ENCODE measurements around the gene ARL6IP4.
"Not testable (repeated sequence)": the region's sequence is repeated elsewhere in the genome, so short reads cannot be mapped to it uniquely, and the experiment has no call there.

The ARL6IP4 gene

DNA sequence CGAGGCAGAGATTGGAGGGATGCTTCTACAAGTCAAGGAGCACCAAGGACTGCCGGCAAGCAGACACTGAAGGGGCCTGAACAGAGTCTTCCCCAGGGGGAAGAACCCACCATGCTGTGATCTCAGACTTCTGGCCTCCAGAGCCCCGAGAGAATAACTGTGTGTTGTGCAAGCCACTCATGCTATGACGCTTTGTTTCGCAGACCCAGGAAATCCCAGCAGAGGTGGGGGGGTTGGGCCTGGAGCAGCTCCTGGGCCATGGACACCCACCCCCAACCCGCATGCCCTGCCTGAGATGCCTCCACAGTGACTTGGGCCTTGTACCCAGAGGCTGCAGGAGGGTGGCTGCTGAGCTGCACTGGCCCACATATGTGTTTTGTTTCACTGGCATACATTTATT is 31.2 kb downstream of the ARL6IP4 start:
- DNase-seq (ENCODE audit: low read depth), result no peak

GRCh38 chr12:123013185-123014095 is 33.0 kb downstream of the ARL6IP4 start:
- DNase-seq (ENCODE audit: low read depth), result no peak

DNA sequence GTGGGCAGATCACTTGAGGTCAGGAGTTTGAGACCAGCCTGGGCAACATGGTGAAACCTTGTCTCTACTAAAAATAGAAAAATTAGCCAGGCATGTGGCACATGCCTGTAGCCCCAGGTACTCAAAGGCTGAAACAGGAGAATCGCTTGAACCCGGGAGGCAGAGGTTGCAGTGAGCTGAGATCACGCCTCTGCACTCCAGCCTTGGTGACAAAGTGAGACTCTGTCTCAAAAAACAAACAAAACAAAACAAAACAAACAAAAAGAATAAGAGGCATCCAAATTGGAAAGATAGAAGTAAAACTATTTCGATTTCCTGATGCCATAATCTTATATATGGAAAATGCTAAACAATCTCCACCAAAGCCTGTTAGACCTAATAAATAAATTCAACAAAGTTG is 34.0 kb downstream of the ARL6IP4 start:
- not testable (repeated sequence) for DNase-seq (ENCODE audit: low read depth)

- no peak for DNase-seq (ENCODE audit: low read depth)
Measured at GRCh38 chr12:123017753-123018152, 37.3 kb downstream of the ARL6IP4 start.

DNA sequence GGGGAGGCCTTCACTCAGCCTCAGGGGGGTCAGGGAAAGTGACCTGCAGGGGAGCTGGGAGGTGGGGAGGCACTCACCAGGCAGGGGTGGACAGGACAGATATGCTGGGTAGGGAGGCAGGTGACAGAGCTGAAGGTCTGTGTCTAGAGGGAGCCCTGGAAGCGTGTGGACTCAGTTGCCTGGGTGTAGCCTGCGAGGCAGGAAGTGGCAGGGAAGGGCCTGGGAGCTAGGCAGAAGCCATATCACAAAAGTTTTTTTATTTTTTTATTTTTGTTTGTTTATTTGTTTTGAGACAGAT is 39.3 kb downstream of the ARL6IP4 start:
- no peak for DNase-seq (ENCODE audit: low read depth)

GRCh38 chr12:123021688-123022604 is 41.5 kb downstream of the ARL6IP4 start:
- DNase-seq (ENCODE audit: low read depth), result no peak

GRCh38 chr12:123022846-123023245 is 42.4 kb downstream of the ARL6IP4 start:
- no peak for DNase-seq (ENCODE audit: low read depth)

DNA sequence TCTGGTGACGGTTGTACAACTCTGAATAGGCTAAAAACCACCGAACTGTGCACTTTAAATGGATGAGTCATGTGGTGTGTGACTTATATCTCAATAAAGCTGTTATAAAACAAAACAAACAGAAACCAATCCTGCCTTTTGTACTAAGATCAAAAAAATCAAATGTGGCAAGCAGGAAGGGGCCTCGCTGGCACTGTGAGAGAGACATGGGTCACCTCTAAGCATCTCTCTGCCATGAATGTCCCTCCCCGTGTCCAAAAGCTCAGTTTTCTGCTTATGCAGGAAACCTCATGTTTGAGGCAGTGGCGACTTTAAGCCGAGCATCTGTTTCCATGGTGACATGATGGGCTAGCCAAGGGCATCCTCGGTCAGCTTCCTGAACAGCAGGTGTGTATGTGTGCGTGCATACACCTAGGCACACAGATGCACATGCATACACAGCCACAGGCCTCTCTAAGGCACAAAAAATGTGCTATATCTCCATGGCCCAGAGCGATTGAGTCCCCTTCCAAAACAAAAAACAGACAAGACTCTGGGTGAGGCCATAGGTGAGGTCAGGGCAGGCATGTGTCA is 44.4 kb downstream of the ARL6IP4 start:
- no peak for DNase-seq (ENCODE audit: low read depth)

DNA sequence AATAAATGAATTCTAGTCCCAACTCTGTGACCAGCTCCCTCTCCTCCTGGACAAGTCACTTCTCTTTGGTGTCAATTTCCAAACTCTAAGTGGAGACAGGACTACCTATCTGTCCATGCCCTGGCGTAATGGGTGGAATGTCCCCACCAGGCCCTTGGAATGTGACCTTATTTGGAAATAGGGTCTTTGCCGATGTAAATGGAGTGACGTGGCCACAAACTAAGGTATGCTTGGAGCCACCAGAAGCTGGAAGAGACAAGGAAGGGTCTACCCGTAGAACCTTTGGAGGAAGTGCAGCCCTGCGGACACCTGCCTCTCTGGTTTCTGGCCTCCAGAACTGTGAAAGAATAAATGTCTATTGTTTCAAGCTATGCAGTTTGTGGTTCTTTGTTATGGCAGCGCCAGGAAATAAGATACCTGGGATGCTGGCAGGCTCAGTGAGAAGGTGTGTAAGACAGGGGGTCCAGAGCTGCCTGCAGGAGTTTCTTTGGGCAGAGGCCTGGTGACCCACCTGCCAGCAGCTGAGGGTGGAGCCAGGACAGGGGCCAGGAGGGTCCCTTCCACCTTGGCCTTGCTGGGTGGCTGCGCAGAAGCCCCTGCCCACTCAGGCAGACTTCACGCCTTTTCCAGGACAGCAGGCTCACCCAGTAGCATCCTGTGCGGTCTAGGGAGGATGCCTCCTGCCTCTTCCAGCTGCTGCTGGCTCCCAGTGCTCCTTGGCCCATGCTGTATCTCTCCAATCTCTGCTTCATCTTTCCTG is 45.8 kb downstream of the ARL6IP4 start:
- no peak for DNase-seq (ENCODE audit: low read depth)

DNA sequence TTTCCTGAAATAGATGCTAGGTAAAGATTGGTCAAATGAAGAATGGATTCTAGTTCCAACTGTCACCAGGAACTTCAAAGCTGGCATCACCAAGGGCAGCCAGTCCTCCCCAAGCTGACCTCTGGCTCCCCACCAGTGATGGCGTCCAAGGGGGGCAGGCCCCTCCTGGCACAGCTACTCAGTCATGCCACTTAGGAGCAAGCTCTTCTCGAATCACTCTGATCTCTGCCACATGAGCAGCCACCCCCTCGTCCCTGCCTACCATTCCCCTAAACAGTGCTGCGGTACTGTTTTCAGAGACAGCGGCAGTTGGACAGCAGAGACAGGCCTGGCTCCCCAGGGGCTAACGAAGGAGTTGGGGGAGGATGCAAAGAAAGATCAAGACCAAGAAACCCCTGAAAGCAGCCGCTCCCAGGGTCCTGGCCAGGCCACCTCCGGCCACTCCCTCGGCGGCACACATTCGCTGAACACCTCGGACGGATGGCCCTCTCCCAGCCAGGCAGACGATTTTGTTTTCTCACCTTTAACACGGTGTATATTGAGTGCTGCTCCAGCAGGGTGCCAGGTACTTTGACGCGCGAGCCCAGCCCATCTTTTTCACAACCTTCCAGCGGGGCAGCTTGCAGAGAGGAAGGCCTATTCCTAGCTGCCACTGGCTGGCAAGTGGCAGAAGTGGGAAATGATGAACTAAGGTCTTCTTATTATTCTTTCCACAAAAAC is 47.4 kb downstream of the ARL6IP4 start:
- no peak for DNase-seq (ENCODE audit: low read depth)

- no peak for DNase-seq (ENCODE audit: low read depth)
Measured at GRCh38 chr12:123028475-123028874, 48.0 kb downstream of the ARL6IP4 start.

GRCh38 chr12:123029550-123029949 is 49.1 kb downstream of the ARL6IP4 start:
- no peak for DNase-seq (ENCODE audit: low read depth)

DNA sequence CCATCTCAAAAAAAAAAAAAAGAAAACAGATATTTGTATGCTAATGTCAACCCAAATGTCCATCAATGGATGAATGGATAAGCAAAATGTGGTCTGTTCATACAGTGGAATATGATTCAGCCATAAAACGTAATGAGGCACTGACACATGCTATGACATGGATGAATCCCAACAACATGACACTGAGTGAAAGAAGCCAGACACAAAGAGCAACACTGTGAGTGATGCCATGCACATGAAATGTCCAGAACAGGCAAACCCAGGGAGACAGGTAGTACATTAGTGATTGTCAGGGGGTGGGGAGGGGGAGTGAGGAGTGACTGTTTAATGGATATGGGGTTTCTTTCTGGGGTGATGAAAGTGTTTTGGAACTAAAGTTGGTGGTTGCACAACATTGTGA is 50.2 kb downstream of the ARL6IP4 start:
- DNase-seq (ENCODE audit: low read depth), result no peak

DNA sequence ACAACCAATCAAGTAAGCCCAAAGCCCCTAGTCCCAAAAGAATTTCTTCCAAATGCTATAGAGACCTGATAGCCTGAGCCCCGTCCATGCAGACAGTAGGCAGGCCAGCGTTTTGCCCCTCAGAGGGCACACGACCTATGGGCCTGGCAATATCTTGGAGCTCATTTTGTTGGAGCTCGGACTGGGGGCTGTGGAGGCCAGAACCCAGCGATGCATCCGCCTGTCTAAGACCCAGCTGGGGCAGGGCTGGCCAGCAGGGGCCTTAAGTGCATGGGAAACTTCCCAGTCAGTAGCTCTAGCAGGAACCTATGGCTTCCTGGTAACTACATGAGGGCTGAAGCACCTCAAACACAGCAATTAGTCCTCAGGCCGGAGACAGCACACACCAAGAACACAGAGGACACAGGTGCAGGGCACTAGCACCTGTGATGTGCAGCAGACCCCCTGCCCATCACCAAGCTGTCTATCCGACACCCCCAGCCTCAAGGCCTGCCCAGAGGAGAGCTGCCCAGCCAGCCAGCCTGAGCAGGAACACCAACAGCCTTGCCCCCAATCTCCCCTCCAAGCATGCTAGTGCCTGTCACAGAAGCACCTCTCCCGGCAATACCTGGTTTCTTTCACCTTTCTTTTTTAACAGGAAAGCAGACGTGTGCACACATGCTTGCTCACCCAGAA is 50.8 kb downstream of the ARL6IP4 start:
- no peak for DNase-seq (ENCODE audit: low read depth)
